HepG2 (cell line): Measurements from ENCODE around the gene MIER1. TPM values are rescaled to one million over a fixed set of nuclear protein-coding genes. Genes with fewer than 3 reads are reported as not detected.

Experiments used
- HDAC6 ChIP-seq: fragments of 200-600 bp; sonication (generic); IDR thresholded peaks from 2 replicates; pipeline ENCODE4 v1.7.0; 2017; ENCODE audit warnings: mild to moderate bottlenecking, antibody characterized with exemption, low read length, low read depth
- HMG20B ChIP-seq: conservative IDR thresholded peaks from 2 replicates; pipeline ENCODE4 v1.6.1; 2016; ENCODE audit warnings: missing genetic modification reagents, missing compliant biosample characterization
- MIER3 ChIP-seq: IDR thresholded peaks from 2 replicates; pipeline ENCODE4 v1.6.1; 2016; ENCODE audit warnings: missing compliant biosample characterization, borderline replicate concordance
- MLLT10 ChIP-seq: sonication (generic); formaldehyde crosslinking; IDR thresholded peaks from 2 replicates; pipeline ENCODE4 v1.4.0; 2020; ENCODE audit warnings: missing genetic modification reagents
- SRSF1 ChIP-seq: fragments of 200-400 bp; formaldehyde crosslinking; optimal IDR thresholded peaks from 2 replicates; pipeline ENCODE3; 2017; ENCODE audit warnings: mild to moderate bottlenecking, low read depth, low read length, moderate library complexity
- ZBTB8A ChIP-seq: sonication (generic); formaldehyde crosslinking; IDR thresholded peaks from 2 replicates; pipeline ENCODE4 v1.4.0; 2020; ENCODE audit warnings: mild to moderate bottlenecking, low read depth, missing genetic modification reagents, borderline replicate concordance
- ZFP41 ChIP-seq: sonication (generic); formaldehyde crosslinking; IDR thresholded peaks from 2 replicates; pipeline ENCODE4 v1.4.0; 2020; ENCODE audit warnings: mild to moderate bottlenecking, missing genetic modification reagents, borderline replicate concordance
- ZNF282 ChIP-seq: fragments of 450-650 bp; IDR thresholded peaks from 2 replicates; pipeline ENCODE4 v1.6.1; 2018; ENCODE audit not compliant: partially characterized antibody
- ZNF558 ChIP-seq: sonication (generic); formaldehyde crosslinking; IDR thresholded peaks from 2 replicates; pipeline ENCODE4 v1.9.0; 2022; ENCODE audit warnings: mild to moderate bottlenecking, missing genetic modification reagents, borderline replicate concordance
- ZZZ3 ChIP-seq: sonication (generic); formaldehyde crosslinking; IDR thresholded peaks from 2 replicates; pipeline ENCODE4 v1.4.0; 2020; ENCODE audit warnings: missing genetic modification reagents, mild to moderate bottlenecking, borderline replicate concordance
- polyA plus RNA-seq, 8 experiments: library from polyadenylated mRNA; depleted of rRNA in 3 of 8; stranded (reverse) in 7 of 8; unstranded in 1 of 8; fragments of >200 nt; fragmentation: Illumina TruSeq in 4 of 8; extraction: Trizol in 4 of 8; gene quantifications; 2 replicates each; pipeline versions ENCODE4 v1.2.1 to v1.2.3, GENCODE V29; 2011 to 2016; ENCODE audit warnings: low read depth in 4 of 8, missing spikeins in 1 of 8, mixed read lengths in 1 of 8; ENCODE audit not compliant: insufficient read depth in 1 of 8
- total RNA-seq, 5 experiments: library from RNA; depleted of rRNA; stranded (reverse); fragments of >200 nt; fragmentation: Illumina TruSeq; extraction: Trizol; gene quantifications; 2 replicates each; pipeline ENCODE4 v1.2.3, GENCODE V29; 2016; ENCODE audit warnings: low read depth in 1 of 5
- TF ChIP-seq, protein P1 (sequence below): sonication (generic); formaldehyde crosslinking; IDR thresholded peaks from 2 replicates; pipeline ENCODE4 v1.5.1; 2020; ENCODE audit warnings: missing genetic modification reagents, mild to moderate bottlenecking, borderline replicate concordance
- TF ChIP-seq, protein P2 (sequence below): sonication (generic); formaldehyde crosslinking; IDR thresholded peaks from 2 replicates; pipeline ENCODE4 v1.4.0; 2020; ENCODE audit warnings: missing genetic modification reagents
- TF ChIP-seq, protein P3 (sequence below), 2 experiments: sonication (generic) in 1 of 2; formaldehyde crosslinking in 1 of 2; IDR thresholded peaks; 2 replicates each; pipeline versions ENCODE4 v1.4.0 to v1.6.1; 2016 to 2020; ENCODE audit warnings: borderline replicate concordance in 1 of 2, low read depth in 1 of 2, mild to moderate bottlenecking in 1 of 2, missing genetic modification reagents in 1 of 2
- TF ChIP-seq, protein P4 (sequence below): IDR thresholded peaks from 2 replicates; pipeline ENCODE4 v1.6.1; 2016

The MIER1 gene
- total and polyA plus RNA-seq, 2 of the 13 experiments (the other 11 are each of a cell fraction or from before 2014, with no cell fraction given) = 7.0 to 30.4 TPM

DNA sequence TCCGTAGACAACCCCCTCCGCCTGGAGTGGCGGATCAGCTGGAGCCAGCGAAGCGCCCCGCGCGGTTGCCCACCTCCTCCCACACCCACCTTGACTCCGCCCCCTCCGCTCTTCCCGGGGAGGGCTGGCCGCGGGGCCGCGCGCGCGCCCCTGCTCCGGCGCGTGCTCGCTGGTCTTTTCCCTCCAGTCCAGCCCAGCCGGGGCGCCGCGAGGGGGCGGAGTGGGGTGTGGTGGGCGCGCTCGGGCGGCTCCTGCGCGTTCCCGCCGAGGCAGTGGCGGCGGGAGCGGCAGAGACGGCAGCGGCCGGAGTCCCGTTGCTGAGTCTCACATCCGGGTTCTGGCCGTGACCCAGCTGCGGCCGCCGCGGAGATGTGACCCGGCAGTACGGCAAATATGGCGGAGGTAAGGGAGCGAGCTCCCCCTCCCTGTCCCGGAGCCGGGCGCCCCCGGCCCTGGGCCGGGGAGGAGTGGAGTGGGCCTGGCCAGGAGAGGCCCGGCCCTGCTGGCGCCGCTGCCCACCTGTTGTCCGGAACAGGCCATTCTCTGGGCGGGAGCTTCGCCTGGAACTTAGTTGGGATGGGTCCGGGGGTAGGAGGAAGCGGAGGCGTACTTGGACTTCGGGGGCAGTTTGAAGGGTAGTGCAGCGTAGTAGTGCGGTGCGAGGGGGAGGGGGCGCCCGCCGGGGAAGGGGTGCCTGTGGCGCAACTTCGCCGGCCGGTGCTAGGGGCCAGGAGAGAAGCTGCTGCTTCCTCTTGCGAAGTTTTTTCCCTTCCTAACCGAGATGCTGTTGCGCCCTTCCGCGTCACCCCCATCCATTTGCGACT is 5.4 kb downstream of the MIER1 start (continued):
- TF ChIP-seq, protein P1, sequence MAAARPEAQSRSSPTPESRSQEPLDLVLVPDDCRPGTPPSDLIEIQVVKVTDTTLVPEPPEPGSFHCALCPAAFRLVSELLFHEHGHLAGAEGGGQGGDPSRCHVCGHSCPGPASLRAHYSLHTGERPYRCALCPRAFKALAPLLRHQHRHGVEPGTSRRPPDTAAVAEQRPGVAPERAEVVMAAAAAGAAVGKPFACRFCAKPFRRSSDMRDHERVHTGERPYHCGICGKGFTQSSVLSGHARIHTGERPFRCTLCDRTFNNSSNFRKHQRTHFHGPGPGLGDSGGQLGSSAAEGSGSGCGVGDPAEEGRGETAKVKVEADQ (CRISPR knock-in tag) = no peak
- TF ChIP-seq HMG20B (CRISPR knock-in tag) = no peak
- no peak for TF ChIP-seq MIER3 (CRISPR knock-in tag)
- no peak for TF ChIP-seq ZNF282
- TF ChIP-seq ZZZ3 = no peak
- TF ChIP-seq, protein P2, sequence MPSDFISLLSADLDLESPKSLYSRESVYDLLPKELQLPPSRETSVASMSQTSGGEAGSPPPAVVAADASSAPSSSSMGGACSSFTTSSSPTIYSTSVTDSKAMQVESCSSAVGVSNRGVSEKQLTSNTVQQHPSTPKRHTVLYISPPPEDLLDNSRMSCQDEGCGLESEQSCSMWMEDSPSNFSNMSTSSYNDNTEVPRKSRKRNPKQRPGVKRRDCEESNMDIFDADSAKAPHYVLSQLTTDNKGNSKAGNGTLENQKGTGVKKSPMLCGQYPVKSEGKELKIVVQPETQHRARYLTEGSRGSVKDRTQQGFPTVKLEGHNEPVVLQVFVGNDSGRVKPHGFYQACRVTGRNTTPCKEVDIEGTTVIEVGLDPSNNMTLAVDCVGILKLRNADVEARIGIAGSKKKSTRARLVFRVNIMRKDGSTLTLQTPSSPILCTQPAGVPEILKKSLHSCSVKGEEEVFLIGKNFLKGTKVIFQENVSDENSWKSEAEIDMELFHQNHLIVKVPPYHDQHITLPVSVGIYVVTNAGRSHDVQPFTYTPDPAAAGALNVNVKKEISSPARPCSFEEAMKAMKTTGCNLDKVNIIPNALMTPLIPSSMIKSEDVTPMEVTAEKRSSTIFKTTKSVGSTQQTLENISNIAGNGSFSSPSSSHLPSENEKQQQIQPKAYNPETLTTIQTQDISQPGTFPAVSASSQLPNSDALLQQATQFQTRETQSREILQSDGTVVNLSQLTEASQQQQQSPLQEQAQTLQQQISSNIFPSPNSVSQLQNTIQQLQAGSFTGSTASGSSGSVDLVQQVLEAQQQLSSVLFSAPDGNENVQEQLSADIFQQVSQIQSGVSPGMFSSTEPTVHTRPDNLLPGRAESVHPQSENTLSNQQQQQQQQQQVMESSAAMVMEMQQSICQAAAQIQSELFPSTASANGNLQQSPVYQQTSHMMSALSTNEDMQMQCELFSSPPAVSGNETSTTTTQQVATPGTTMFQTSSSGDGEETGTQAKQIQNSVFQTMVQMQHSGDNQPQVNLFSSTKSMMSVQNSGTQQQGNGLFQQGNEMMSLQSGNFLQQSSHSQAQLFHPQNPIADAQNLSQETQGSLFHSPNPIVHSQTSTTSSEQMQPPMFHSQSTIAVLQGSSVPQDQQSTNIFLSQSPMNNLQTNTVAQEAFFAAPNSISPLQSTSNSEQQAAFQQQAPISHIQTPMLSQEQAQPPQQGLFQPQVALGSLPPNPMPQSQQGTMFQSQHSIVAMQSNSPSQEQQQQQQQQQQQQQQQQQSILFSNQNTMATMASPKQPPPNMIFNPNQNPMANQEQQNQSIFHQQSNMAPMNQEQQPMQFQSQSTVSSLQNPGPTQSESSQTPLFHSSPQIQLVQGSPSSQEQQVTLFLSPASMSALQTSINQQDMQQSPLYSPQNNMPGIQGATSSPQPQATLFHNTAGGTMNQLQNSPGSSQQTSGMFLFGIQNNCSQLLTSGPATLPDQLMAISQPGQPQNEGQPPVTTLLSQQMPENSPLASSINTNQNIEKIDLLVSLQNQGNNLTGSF = no peak
- TF ChIP-seq MLLT10 (CRISPR knock-in tag) = no peak
- TF ChIP-seq ZBTB8A = no peak
- TF ChIP-seq, protein P3, sequence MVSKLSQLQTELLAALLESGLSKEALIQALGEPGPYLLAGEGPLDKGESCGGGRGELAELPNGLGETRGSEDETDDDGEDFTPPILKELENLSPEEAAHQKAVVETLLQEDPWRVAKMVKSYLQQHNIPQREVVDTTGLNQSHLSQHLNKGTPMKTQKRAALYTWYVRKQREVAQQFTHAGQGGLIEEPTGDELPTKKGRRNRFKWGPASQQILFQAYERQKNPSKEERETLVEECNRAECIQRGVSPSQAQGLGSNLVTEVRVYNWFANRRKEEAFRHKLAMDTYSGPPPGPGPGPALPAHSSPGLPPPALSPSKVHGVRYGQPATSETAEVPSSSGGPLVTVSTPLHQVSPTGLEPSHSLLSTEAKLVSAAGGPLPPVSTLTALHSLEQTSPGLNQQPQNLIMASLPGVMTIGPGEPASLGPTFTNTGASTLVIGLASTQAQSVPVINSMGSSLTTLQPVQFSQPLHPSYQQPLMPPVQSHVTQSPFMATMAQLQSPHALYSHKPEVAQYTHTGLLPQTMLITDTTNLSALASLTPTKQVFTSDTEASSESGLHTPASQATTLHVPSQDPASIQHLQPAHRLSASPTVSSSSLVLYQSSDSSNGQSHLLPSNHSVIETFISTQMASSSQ (IDR thresholded peaks at IDR 0.05; ENCODE audit: low read depth) = no peak
- TF ChIP-seq, protein P3 (CRISPR knock-in tag; IDR thresholded peaks at IDR 0.05; ENCODE audit: borderline replicate concordance) = peak; percentile 30; the same call in 1 of the 2 replicates
- peak; percentile 73 for TF ChIP-seq SRSF1
- TF ChIP-seq HDAC6 = no peak
- TF ChIP-seq ZNF558 (CRISPR knock-in tag) = peak; percentile 63; the same call in 1 of the 2 replicates
- TF ChIP-seq, protein P4, sequence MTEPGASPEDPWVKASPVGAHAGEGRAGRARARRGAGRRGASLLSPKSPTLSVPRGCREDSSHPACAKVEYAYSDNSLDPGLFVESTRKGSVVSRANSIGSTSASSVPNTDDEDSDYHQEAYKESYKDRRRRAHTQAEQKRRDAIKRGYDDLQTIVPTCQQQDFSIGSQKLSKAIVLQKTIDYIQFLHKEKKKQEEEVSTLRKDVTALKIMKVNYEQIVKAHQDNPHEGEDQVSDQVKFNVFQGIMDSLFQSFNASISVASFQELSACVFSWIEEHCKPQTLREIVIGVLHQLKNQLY = no peak
- no peak for TF ChIP-seq ZFP41 (CRISPR knock-in tag)
